Endothelial cell of umbilical vein (primary cell): ENCODE data around the gene PRKCD. TPM values are rescaled to one million over a fixed set of nuclear protein-coding genes. Genes with fewer than 3 reads are reported as not detected.
A peak's percentile ranks its signal among the peaks of the same experiment; 100 is the strongest.

ENCODE experiments used
- BruUV-seq: library from RNA; stranded (reverse); fragments of 400-500 nt; replicated peaks from 2 replicates; lab custom pipeline; 2021; lab: Mats Ljungman, UMichigan
- CTCF ChIA-PET: fragments of 300-600, 350-600 bp; sonication (Branson Sonifier 250); formaldehyde crosslinking; loops from one replicate; lab custom pipeline; 2021; ENCODE audit warnings: antibody characterized with exemption, inconsistent platforms; lab: Charles Lee
- POLR2A ChIA-PET: fragments of 300-600, 350-600 bp; sonication (Branson Sonifier 250); formaldehyde crosslinking; loops from one replicate; lab custom pipeline; 2021; ENCODE audit warnings: antibody characterized with exemption, inconsistent platforms; lab: Charles Lee
- DNase-seq: peaks from one replicate; pipeline ENCODE4 v3.0.0-alpha.2; 2011; ENCODE audit warnings: low read depth, low spot score
- FAIRE-seq: peaks from 2 replicates; lab custom pipeline; 2011; peaks lifted over from hg19 to GRCh38; lab: Jason Lieb, UNC
- H2AFZ ChIP-seq: 2 replicates; pipeline ENCODE4 v1.6.0; 2012; ENCODE audit warnings: low read depth, low read length, control low read depth, inconsistent platforms
- H3K27ac ChIP-seq: 2 replicates; pipeline ENCODE4 v1.5.1; 2011; ENCODE audit warnings: low read depth, mild to moderate bottlenecking, control low read depth, low read length, moderate library complexity; ENCODE audit not compliant: insufficient read depth
- H3K27me3 ChIP-seq, 2 experiments: 2 replicates each; pipeline versions ENCODE4 v1.6.0 to v1.6.1; 2011; ENCODE audit warnings: low read length in 2 of 2, mixed read lengths in 1 of 2; ENCODE audit not compliant: control insufficient read depth in 2 of 2, insufficient read depth in 2 of 2
- H3K36me3 ChIP-seq, 2 experiments: 2 replicates in 1 of 2; 3 replicates in 1 of 2; pipeline ENCODE4 v1.5.1; 2011; ENCODE audit warnings: low read length in 2 of 2, mild to moderate bottlenecking in 1 of 2, moderate library complexity in 1 of 2; ENCODE audit not compliant: control insufficient read depth in 2 of 2, insufficient read depth in 2 of 2; ENCODE audit errors: extremely low read depth in 1 of 2
- H3K4me1 ChIP-seq: 3 replicates; pipeline ENCODE4 v1.5.1; 2011; ENCODE audit warnings: mild to moderate bottlenecking, low read length; ENCODE audit not compliant: control insufficient read depth, insufficient read depth; ENCODE audit errors: extremely low read depth
- H3K4me2 ChIP-seq: 2 replicates; pipeline ENCODE4 v1.6.1; 2011; ENCODE audit warnings: low read length, control low read depth, mixed read lengths; ENCODE audit not compliant: insufficient read depth
- H3K4me3 ChIP-seq, 3 experiments: fragments of 200-600 bp in 1 of 3; sonication (generic), shearing (Covaris generic) in 1 of 3; replicated peaks in 1 of 3; 2 replicates each; pipeline ENCODE4 v1.5.1; 2011 to 2016; ENCODE audit warnings: control low read depth in 3 of 3, low read length in 3 of 3, mild to moderate bottlenecking in 2 of 3, inconsistent platforms in 1 of 3, low read depth in 1 of 3, moderate library complexity in 1 of 3; ENCODE audit not compliant: insufficient read depth in 1 of 3
- H3K79me2 ChIP-seq: 2 replicates; pipeline ENCODE4 v1.6.0; 2012; ENCODE audit warnings: low read length, inconsistent platforms; ENCODE audit not compliant: control insufficient read depth, insufficient read depth
- H3K9ac ChIP-seq: replicated peaks from 2 replicates; pipeline ENCODE3; 2011; ENCODE audit warnings: low read length, control low read depth; ENCODE audit not compliant: insufficient read depth; ENCODE audit errors: extremely low read depth
- H3K9me1 ChIP-seq: replicated peaks from 3 replicates; pipeline ENCODE4 v1.6.0; 2011; ENCODE audit warnings: mild to moderate bottlenecking, low read length; ENCODE audit not compliant: control insufficient read depth, insufficient read depth; ENCODE audit errors: extremely low read depth
- H3K9me3 ChIP-seq: replicated peaks from 2 replicates; pipeline ENCODE4 v1.5.1; 2012; ENCODE audit warnings: low read length, inconsistent platforms; ENCODE audit not compliant: control insufficient read depth, insufficient read depth
- H4K20me1 ChIP-seq: replicated peaks from 2 replicates; pipeline ENCODE3; 2011; ENCODE audit warnings: mild to moderate bottlenecking, low read length; ENCODE audit not compliant: control insufficient read depth, insufficient read depth; ENCODE audit errors: extremely low read depth
- EZH2 ChIP-seq: IDR thresholded peaks from 2 replicates; pipeline ENCODE4 v1.6.1; 2012; ENCODE audit warnings: borderline replicate concordance, low read depth, mild to moderate bottlenecking, moderate library complexity, low read length, inconsistent platforms; ENCODE audit not compliant: severe bottlenecking
- GATA2 ChIP-seq: IDR thresholded peaks from 2 replicates; pipeline ENCODE4 v1.7.0; 2011; ENCODE audit warnings: low read depth, mild to moderate bottlenecking, moderate library complexity, mixed read lengths, low read length; ENCODE audit not compliant: insufficient read length, insufficient read depth
- POLR2A ChIP-seq: IDR thresholded peaks from 2 replicates; pipeline ENCODE4 v1.6.1; 2012; ENCODE audit warnings: low read depth, mild to moderate bottlenecking, control low read depth, low read length
- dilution Hi-C: fragments of 300-500 bp; cut with MboI; formaldehyde crosslinking; loops from one replicate; pipeline ENCODE4 v1.15.0; 2019; ENCODE audit warnings: low sequenced_read_pairs; ENCODE audit not compliant: extremely low pct_ligation_motif_present
- intact Hi-C: fragments of 100-400 bp; cut with micrococcal nuclease; formaldehyde crosslinking; loops from one replicate; pipeline ENCODE4 v1.10.0; 2022
- polyA plus RNA-seq, 4 experiments: library from polyadenylated mRNA; depleted of rRNA in 3 of 4; stranded (reverse) in 3 of 4; unstranded in 1 of 4; fragments of >200 nt; gene quantifications; 2 replicates each; pipeline versions ENCODE4 v1.2.1 to v1.2.3, GENCODE V29; 2011 to 2012; ENCODE audit warnings: missing spikeins in 1 of 4
- total RNA-seq: library from RNA; stranded (reverse); gene quantifications from 2 replicates; pipeline ENCODE4 v1.2.3, GENCODE V29; 2021
- TF ChIP-seq, protein P1 (sequence below), 2 donors: IDR thresholded peaks; 1 replicate in 1 of 2; 2 replicates in 1 of 2; pipeline ENCODE4 v1.5.1; 2011; ENCODE audit warnings: low read length in 2 of 2, mild to moderate bottlenecking in 2 of 2, moderate library complexity in 2 of 2, control low read depth in 1 of 2, inconsistent platforms in 1 of 2, low read depth in 1 of 2; ENCODE audit not compliant: insufficient read depth in 1 of 2; ENCODE audit errors: extremely low read depth in 1 of 2
- TF ChIP-seq, protein P2 (sequence below): IDR thresholded peaks from 2 replicates; pipeline ENCODE4 v1.6.1; 2011; ENCODE audit not compliant: insufficient read depth, insufficient read length

PRKCD gene
- total and polyA plus RNA-seq, 2 donors (not counting 3 experiments of a cell fraction or from before 2014, with no cell fraction given): 15.5 to 19.0 TPM

DNA sequence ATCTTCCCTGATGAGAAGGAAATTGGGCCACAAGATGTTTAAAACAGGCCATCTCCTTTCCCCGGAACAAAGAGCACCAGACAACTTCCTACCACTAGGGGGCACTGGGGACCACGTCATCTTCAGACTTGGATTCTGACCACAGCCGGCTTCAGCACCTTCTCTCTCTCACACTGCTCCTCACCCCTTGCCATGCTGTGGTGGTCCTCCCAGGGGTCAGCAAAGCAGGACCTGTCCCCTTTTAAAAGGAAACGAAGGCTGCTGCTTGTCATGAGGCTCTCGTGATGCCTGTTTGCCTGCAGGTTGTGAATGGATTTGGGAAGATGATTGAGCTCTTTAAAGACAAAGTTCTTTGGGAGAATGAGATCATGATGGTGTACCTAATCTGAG is 47.0 kb upstream of the PRKCD start:
- Histone ChIP-seq H3K4me1 (no peaks in the 10 kb centered on the region), H3K27ac (no peak overlapping the region), H3K4me2 (no peak overlapping the region), H4K20me1 (no peaks in the 10 kb centered on the region), H3K36me3 (peaks cover 7 to 18% of the 10 kb centered on the region in 2 experiments), H3K9ac (no peak overlapping the region), H3K79me2 (no peaks in the 10 kb centered on the region), H2AFZ (peak overlapping the region; percentile 52), H3K27me3 (no peaks in the 10 kb centered on the region), H3K9me1 (no peaks in the 10 kb centered on the region), H3K4me3 (no peak overlapping the region), H3K9me3 (no peaks in the 10 kb centered on the region)
- TF ChIP-seq, protein P1, sequence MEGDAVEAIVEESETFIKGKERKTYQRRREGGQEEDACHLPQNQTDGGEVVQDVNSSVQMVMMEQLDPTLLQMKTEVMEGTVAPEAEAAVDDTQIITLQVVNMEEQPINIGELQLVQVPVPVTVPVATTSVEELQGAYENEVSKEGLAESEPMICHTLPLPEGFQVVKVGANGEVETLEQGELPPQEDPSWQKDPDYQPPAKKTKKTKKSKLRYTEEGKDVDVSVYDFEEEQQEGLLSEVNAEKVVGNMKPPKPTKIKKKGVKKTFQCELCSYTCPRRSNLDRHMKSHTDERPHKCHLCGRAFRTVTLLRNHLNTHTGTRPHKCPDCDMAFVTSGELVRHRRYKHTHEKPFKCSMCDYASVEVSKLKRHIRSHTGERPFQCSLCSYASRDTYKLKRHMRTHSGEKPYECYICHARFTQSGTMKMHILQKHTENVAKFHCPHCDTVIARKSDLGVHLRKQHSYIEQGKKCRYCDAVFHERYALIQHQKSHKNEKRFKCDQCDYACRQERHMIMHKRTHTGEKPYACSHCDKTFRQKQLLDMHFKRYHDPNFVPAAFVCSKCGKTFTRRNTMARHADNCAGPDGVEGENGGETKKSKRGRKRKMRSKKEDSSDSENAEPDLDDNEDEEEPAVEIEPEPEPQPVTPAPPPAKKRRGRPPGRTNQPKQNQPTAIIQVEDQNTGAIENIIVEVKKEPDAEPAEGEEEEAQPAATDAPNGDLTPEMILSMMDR (IDR thresholded peaks at IDR 0.05; ENCODE audit: extremely low read depth in 1 of 2, insufficient read depth in 1 of 2, low read depth in 1 of 2, low read length in 2 of 2): peak; percentile 88 to 91
- TF ChIP-seq GATA2: no peak
- intact Hi-C loops: loop anchor here (1.0 to 10.0 kb wide), 2 partner anchors 82 to 181 kb away; no protein-coding TSS in a partner anchor
- ChIA-PET CTCF (interaction anchor here (0.6 to 5.0 kb wide), 29 partner anchors 8 to 331 kb away, joined by 3 to 155 read pairs (median 4); partner anchors contain the start of gene PRKCD), POLR2A (no interaction called here)
- FAIRE-seq (peak; percentile 89), DNase-seq (peak; percentile 74)
- dilution Hi-C loops: no loop called here
- no TSS peak for BruUV-seq

DNA sequence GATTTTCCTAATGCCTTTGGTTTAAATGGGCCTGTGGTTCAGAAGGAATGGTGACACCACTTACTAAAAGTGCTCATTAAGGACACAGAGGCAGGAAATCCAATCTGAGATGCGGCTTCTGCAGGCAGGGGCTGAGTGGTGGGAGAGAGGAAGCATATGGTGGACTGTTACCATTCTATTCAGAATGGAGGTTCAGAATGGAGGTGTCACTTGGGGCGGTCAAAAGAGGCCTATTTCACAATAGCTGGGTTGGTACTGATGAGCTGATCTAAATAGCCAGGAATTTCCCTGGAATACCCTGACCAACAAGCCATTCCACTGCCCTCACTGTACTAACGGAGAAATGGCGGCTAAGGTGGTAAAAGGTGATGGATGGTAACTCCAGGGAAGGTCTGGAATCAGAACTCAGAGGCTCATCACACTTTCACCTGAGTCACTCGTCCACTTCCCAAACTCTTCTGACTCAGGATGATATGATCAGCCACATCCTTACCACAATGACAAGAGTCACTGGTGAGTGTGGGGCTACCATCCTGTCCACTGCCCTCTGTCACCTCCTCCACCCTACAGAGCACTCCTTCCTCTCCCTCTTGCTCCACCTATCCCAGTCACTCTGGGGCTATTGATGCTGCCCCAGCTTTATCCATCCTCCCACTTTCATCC is 46.5 kb upstream of the PRKCD start:
- H3K27me3 ChIP-seq: no peaks in the 10 kb centered on the region
- dilution Hi-C loops: no loop called here
- peaks cover 7 to 19% of the 10 kb centered on the region in 2 experiments for H3K36me3 ChIP-seq
- ChIA-PET CTCF (interaction anchor here (0.6 to 5.0 kb wide), 30 partner anchors 8 to 331 kb away, joined by 3 to 155 read pairs (median 4); partner anchors contain the start of genes PRKCD and RFT1), POLR2A (no interaction called here)
- FAIRE-seq (no peak), DNase-seq (no peak)
- H3K4me2 ChIP-seq: no peak overlapping the region
- H3K9ac ChIP-seq: no peak overlapping the region
- no peak overlapping the region for H3K27ac ChIP-seq
- no peaks in the 10 kb centered on the region for H4K20me1 ChIP-seq
- no peaks in the 10 kb centered on the region for H3K9me3 ChIP-seq
- H2AFZ ChIP-seq: no peak overlapping the region
- intact Hi-C loops: loop anchor here (1.0 to 10.0 kb wide), 2 partner anchors 82 to 180 kb away; no protein-coding TSS in a partner anchor
- H3K4me3 ChIP-seq: no peak overlapping the region
- BruUV-seq: no TSS peak
- no peaks in the 10 kb centered on the region for H3K79me2 ChIP-seq
- no peaks in the 10 kb centered on the region for H3K4me1 ChIP-seq
- no peaks in the 10 kb centered on the region for H3K9me1 ChIP-seq
- no peak for TF ChIP-seq EZH2
- peak; percentile 20 for TF ChIP-seq GATA2
- TF ChIP-seq, protein P2, sequence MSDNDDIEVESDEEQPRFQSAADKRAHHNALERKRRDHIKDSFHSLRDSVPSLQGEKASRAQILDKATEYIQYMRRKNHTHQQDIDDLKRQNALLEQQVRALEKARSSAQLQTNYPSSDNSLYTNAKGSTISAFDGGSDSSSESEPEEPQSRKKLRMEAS: no peak
- TF ChIP-seq POLR2A: no peak
